D341Med (cell line): ENCODE data around the gene PTTG1IP.
A peak's percentile ranks its signal among the peaks of the same experiment; 100 is the strongest.

Experiments
- DNase-seq: peaks from one replicate; pipeline ENCODE4 v3.0.0; 2012; ENCODE audit warnings: low spot score

The PTTG1IP gene

DNA sequence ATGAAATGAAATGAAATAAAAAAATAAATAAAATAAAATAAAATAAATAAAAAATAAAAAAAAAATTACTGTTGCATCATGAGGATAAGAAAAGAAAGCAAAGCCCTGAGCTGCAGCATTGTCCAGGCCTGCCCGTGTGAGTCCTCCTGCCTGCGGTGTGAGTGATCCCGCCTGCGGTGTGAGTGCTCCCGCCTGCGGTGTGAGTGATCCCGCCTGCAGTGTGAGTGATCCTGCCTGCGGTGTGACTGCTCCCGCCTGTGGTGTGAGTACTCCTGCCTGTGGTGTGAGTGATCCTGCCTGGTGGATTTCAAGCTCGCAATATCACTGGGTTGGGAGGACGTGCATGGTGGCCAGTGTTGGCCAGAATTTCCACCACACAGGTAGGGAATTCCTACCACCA is 22.4 kb upstream of the PTTG1IP start:
- DNase-seq, result no peak

- DNase-seq, result no peak
These were observed 21.3 kb upstream of the PTTG1IP start for GRCh38 chr21:44894687-44895302.

DNA sequence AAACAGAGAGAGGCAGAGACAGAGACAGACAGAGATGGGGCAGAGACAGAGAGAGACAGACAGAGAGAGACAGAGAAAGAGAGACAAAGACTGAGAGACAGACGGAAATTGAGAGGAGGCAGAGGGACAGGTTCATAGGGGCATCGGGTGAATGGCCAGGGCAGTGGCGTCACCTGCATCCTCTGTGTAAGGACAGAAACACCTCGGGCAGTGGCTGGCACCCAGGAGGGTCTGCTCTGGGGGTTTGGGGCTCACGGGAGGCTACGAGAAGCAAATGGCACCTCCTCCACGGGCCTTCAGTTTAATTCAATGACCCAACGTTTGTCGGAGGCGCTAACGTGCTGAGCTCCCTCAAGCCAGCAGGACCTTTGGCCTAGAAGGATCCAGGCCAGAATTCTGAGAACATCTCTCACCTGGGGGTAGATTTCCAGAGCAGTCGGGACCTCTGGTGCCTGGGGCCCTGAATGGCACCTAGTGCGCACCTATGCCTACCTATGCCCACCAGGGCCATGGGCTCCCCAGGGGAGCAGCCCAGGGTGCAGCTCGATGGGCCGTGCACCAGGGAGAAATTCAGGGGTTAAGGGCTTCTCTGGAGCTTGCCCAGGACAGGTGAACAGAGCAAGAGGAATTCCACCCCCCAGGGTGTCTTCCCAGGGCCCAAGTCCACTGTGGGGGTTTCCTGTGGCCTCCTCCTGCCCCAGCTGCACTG is 20.6 kb upstream of the PTTG1IP start:
- no peak for DNase-seq

DNA sequence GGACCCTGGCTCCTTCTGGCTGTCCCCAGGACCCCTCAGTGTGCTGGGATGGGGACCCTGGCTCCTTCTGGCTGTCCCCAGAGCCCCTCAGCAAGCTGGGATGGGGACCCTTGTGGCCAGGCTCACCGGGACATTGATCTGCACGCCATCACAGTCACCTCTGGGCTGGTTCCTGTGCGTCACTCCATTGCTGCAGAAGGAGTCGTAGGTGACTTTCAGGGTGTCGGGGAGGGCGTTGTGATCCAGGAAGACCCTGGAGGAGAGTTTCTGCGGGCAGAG is 19.7 kb upstream of the PTTG1IP start:
- no peak for DNase-seq

- peak; percentile 83 for DNase-seq
These were observed 19.2 kb upstream of the PTTG1IP start for GRCh38 chr21:44892536-44893277.

DNA sequence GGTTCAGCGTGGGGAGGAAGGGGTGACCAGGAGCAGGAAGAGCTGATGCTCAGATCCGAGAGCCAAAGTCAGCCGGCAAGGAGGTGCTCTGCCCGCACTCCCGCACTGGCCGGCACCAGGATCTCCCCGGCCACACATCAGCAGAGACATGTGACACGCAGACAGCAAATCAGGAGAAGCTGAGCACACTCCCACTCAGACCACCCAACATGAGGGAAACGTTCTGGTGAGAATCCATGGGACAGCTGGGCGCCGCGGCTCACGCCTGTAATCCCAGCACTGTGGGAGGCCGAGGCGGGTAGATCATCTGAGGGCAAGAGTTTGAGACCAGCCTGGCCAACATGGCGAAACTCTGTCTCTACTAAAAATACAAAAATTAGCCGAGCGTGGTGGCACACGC is 18.6 kb upstream of the PTTG1IP start:
- no peak for DNase-seq

DNA sequence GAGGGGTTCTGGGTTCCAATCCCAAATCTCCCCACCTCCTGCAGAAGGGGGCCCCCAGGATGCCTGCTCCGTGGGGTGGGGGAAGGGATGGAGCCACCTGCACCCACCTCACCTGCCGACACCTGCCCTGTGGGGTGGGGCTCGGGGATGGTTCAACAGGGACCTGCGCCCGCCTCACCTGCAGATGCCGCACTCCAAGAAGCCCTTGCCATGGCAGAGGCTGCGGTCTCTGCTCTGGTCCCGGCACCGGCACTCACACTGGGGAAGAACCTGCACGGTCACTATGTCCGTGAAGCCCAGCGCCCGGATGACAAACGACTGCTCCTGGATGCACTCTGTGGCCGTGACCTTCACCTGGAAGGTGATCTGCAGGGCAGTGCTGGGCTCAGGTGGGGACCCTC is 18.1 kb upstream of the PTTG1IP start:
- DNase-seq, result no peak

DNA sequence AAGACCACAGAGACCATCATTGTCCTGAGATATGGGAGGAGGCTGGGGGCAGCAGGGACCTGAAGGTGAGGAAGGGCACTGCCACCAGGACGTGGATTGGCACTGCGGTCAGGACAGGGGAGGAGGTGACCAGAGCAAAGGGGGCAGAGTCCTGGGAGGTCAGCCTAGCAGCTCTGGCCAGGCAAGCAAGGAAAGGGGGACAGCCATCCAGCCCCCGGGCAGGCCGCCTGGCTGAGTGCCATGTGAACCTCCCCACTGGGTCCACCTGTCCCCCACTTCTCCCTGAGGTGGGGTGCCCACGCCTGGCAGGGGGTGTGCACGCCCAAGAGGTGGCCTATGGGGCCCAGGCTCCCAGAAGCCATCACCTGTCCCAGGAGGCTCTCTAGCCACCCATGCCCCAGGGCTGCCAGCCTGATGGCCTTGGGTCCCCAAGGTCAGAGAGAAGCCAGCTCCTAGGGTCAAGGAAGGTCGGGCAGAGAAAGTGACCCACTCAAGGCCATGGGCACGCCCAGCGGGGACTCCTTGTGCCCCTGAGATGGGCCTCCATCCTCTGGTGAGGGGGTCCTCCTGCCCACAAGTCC is 17.6 kb upstream of the PTTG1IP start:
- no peak for DNase-seq

- no peak for DNase-seq
These were observed 16.9 kb upstream of the PTTG1IP start for GRCh38 chr21:44890338-44890931.

DNA sequence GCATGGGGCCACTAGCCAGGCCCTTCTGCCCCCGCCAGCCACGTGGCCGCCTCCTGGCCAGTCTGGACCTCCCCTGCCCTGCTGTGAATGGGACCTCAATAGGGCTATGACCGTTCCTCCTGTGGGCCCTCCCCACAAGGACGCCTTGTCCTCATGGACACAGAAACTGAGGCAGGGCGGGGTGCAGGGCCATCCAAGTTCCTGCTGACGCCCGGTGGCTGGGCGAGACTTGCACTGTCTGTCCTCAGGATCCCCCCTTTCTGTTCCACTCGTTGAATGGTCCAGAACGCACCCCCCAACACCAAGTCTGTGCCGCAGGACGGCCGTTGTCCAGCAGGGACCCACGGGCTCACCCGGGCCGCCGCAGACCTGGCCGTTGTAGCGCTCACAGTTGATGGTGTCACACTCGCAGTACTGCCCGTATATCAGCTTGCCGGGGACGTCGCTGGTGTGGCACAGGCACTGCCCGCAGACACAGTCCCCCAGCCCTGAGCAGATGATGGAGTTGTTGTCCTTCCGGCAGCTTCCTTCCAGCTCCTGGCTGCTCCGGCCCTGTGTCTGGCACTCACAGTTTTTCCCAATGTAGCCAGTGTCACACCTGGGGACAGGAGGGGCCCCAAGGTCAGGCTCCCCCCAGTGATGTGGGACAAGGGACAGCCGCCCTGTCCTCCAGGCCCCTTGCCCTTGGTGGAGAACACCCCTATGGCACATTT is 16.3 kb upstream of the PTTG1IP start:
- no peak for DNase-seq

DNA sequence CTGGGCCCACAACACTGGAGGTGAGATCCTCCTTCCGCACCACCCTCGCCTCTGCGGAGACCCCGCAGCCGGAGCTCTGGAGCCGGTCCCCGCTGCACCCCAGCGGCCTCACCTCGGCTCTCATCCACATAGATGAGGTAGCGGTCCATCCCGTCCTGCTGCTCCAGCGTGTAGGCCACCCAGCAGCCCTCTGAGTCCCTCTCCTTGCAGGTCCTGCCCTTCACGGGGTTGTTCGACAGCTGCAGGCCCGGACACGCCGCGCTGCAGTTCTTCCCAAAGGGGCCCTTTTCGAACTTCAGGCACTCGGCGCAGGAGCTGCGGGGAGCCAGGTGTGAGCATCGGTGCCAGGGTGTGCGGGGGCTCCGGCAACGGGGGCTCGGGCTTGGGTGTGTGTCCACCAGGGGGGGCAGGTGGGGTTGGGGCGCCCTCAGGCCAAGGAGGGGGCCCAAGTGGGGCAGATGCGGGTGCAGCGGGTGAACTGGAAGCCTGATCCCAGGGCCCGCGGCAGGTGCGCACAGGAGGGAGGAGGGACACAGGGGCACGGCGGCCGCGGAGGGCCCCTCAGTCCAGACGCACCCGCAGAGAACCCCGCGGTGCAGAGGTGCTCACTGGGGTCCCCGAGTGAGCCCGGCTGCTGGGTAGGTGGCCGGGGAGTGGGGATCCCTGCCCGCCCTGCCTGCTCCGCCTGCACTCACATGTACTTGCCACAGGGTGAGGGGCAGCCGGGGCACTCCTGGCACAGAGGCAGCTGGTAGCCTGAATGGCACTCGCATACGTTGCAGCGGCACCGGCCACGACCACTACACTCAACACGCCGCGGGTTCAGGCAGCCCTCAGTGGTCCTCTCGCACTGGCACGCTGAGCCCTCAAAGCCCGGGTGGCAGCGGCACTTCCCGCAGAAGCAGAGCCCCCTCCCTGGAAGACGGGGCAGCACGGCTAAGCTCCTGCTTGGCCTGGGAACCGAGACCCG is 15.4 kb upstream of the PTTG1IP start:
- DNase-seq, result no peak

- no peak for DNase-seq
These were observed 14.5 kb upstream of the PTTG1IP start for GRCh38 chr21:44887807-44888580.

GRCh38 chr21:44887126-44887806 is 13.8 kb upstream of the PTTG1IP start:
- no peak for DNase-seq

DNA sequence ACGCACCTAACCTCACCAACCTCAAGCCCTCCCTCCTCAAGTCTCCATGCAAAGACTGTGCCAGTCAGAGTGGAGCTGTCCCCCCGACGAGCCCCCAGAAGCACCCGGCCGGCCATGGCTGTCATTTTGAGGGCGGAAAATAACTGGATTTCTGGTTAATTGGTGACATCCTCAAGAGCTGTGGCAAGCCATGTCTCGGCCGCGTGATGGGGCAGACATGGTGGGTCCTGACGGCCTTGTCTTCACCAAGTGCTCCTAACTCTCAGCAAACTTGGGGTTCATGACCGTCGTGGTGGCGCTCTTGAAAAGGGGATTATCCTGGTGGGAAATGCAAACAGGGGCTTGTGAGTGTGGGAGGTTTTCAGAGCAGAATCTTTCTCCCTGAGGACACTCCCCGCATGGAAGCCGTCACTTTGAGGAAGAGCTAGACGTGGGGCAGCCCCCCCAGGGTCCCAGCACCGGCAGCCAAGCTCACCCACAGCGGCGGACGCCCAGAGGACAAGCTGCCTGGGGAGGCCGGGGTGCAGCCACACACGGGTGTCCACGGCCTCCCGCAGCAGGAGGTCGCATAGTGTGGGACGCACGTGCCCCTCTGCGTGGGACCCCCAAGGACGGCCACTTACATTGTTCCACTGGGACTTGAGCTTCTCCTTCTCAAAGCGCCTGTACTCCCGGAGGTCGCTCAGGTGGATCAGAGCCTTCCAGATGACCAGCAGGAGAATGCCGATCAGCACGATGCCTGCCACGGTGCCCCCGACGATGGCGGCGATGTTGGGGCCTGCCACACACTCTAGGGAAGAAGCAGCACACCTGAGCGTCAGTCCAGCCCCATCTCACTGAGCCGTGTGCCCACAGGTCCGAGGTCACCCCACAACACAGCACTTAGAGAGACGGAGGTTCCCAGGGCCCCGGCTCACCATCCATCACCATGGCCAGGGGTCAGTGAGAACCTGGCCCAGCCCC is 12.9 kb upstream of the PTTG1IP start:
- no peak for DNase-seq

DNA sequence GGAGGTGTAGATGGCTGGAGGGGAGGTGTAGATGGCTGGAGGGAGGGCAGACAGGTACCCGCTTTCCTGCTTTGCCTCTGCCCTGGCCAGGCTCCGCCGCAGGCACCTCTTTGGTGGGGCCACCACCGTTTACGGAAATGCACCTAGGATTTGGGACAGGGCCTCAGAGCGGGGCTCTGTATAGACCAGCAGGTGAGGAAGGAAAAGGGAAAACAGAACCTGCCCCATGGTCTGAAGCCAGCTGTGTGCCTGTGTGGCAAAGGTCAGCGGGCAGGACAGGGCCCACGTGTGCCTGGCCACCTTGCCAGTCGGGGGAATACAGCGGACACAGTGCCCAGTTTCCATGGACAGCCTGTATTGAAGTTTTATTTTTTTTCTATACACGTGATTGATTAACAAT is 12.1 kb upstream of the PTTG1IP start:
- DNase-seq, result no peak

DNA sequence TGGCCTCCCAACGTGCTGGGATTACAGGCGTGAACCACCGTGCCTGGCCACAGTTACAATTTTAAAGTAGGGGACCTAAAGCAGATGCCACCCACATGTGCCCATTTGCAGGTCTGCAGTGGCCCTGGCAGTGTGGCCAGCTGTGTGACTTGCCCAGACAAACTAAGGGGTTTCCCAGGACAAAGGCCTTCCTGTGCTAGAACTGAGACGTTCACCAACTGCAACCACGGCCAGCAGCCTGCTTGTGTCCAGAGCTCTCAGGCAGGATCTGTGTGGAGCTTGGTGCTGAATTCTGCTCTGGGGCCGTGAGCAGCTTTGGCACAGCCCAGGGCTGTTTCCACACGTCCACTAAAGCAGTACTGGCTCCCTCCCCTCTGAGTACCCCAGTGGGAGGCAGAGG is 10.6 kb upstream of the PTTG1IP start:
- DNase-seq, result no peak

DNA sequence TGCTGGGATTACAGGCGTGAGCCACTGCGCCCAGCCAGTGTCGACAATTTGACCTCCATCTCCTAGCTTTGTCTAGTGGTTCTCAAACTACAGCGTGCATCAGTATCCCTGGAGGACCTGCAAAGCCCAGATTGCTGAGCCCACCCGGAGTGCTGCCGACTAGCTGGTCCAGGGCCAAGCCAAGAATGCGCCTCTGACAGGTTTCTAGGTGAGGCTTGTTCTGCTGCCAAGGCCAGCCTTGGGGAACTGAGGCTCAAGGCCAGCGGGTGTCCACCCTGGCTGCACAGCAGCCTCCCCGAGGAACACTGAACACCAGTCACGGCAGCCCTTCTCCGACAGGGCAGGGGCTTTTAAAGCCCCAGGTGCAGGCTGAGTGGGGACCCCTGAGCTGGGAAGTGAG is 9.8 kb upstream of the PTTG1IP start:
- no peak for DNase-seq

- no peak for DNase-seq
These were observed 7.8 kb upstream of the PTTG1IP start for GRCh38 chr21:44881198-44881872.
